Mesenteric fat pad (tissue), 1 donor: ENCODE data around the gene DDAH2. TPM values are rescaled to one million over a fixed set of nuclear protein-coding genes. Genes with fewer than 3 reads are reported as not detected.

ENCODE experiments used
- DNase-seq: peaks from one replicate; pipeline ENCODE4 v3.0.0-alpha.2; 2020; ENCODE audit warnings: low spot score
- long read RNA-seq: library from polyadenylated mRNA; unstranded; transcript quantifications from one replicate; pipeline ENCODE4 v2.0.0, GENCODE V29; 2020
- total RNA-seq: library from RNA; stranded (reverse); fragmentation: NEBNext Ultra II Directional; extraction: Animal tissue kit (Norgen Biotek cat#: 25700); gene quantifications from one replicate; pipeline ENCODE4 v1.2.1, GENCODE V29; 2021
- donor health status: DM: yes; HTN: yes; CAD: no.

Gene DDAH2, protein sequence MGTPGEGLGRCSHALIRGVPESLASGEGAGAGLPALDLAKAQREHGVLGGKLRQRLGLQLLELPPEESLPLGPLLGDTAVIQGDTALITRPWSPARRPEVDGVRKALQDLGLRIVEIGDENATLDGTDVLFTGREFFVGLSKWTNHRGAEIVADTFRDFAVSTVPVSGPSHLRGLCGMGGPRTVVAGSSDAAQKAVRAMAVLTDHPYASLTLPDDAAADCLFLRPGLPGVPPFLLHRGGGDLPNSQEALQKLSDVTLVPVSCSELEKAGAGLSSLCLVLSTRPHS
- total RNA-seq, result 123 TPM
- long read RNA-seq, transcript DDAH2-212 (6 exons, 1,688 nt), result minor isoform, 132 of 494 reads
- long read RNA-seq, transcript DDAH2-213 (7 exons, 1,688 nt), result major isoform, 299 of 494 reads
- long read RNA-seq, transcript DDAH2-211 (7 exons, 1,330 nt), result minor isoform, 20 of 494 reads
- long read RNA-seq, partial matches to known transcripts, result 3 of 494 reads
- long read RNA-seq, other reads (novel, unspliced or antisense), result 36 of 494 reads

DNA sequence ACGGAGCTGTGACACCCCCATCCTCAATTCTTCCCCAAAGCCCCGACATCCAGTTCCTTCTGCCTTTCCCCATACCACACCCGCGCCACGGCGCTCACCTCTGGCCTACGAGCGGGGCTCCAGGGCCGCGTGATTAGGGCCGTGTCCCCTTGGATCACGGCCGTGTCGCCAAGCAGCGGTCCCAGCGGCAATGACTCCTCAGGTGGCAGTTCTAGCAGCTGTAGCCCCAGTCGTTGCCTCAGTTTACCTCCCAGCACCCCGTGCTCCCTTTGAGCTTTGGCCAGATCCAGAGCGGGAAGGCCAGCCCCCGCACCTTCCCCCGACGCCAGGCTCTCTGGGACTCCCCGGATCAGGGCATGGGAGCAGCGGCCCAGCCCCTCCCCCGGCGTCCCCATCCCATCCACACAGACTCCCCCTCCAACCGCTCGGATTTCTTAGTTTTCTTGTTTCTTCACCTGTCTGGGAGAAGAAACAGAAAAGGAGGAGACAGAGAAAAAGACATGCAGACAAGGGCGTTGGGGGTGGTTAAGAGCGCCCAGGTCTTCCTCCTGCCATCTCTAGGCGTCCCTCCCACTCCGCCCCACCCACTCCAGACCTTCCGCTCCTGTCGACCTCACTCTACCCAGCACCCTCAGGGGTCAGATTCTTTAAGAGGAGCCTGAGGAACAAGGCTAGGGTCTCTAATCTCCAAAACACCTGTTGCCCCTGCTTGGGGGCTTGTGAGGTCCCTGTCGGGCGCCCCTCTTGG is at the start of gene DDAH2:
Gene DDAH2 (minus strand): TSS at position 533 of the 748 bp plus-strand sequence. CDS start 138 bp downstream, at position 395.
- DNase-seq, result no peak

GRCh38 chr6:31778193-31778592 is 49.1 kb upstream of the DDAH2 start:
- DNase-seq, result no peak

DNA sequence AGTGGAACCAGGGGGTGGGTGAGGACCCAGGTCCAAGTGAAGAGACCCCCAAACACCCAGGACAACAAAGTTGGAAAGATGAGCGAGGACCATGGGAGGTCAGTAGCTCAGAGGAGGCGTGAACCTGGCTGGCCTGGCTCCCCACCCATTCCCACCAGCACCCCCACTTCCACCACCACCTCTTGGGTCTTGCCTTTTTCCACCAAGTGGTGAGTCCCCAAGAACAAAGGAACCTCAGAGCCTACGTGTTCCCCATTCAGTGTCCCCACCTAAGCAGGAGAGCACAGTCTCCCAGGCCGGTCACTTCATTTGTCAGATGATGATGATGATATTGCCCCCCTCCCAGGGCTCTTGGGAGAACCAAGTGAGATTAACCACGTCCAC is 48.6 kb upstream of the DDAH2 start:
- no peak for DNase-seq

DNA sequence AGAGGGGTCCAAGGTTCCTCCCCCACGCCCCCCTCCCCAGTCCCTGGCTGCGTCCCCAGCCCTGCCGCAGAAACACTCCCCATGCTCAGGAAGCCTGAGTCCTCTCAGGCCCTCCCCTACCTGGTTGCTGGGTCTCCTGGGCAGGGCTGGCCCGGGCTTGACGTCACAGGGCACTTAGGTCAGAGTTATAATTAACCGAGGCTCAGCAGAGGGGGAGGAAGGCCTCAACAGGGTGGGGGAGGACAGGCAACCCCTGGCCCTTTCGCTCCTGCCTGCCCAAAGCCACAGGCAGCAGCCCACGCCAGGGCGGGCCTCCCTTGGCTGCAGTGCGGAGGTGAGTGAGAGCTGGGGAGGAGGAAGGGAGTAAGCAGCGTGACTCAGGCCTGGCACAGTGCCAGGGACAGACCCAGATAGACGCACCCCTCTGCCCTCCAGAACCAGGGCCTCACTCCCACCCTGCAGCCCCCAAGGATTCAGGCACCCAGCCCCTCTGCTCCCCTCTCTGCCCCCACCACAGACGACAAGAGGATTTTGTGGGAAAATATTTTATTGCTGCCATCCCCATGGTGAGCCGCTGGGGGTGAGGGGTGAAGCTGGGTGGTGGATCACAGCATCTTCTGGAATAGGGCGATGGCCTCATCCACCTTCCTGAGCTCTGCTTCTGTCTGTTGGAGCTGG is 48.0 kb upstream of the DDAH2 start, which contains the start of gene VWA7:
Gene VWA7 (minus strand): TSS at position 340 of the 678 bp plus-strand sequence. CDS start 549 bp downstream, outside the sequence.
- peak; percentile 93 for DNase-seq

- no peak for DNase-seq
These were observed 47.4 kb upstream of the DDAH2 start for GRCh38 chr6:31776485-31776988.

DNA sequence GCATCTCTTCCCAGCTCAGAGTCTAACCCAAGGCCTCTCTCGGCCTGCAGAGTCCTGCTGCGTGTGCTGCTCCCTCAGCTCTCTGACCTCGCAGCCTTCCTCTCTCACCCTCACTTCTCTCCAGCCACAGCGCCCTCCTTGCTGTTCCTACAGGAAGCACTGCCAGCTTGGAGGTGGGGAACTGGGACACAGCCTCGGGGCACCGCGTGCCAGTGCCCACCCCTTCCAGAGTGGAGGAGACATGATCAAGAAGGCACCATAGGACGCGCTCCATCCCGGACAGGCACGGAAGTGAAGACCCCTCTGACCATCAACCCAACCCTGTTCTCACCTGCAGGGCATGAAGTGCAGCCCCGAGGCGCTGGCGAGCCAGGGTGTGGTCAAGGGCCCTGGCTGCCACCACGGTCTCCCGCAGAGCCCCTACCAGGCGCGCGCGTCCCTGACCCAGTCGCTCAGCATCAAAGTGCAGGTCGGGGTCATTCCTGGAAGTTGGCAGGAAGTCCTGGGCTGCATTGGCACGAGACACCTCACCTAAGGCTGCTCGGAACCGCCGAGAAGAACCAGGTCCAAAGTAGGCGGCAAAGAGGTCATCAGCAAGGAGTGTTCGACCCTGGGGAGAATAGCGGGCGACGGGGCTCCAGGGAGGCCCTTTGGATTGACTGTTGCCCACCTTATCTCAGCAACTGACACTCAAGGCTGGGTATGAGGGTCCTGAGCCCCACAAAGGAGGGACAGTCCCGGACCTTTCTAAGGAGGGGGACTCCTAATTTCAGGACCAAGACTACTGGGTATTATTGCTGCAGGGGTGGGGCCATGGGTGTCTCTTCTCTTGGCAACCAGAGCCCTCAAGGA is 46.8 kb upstream of the DDAH2 start:
- DNase-seq, result no peak

DNA sequence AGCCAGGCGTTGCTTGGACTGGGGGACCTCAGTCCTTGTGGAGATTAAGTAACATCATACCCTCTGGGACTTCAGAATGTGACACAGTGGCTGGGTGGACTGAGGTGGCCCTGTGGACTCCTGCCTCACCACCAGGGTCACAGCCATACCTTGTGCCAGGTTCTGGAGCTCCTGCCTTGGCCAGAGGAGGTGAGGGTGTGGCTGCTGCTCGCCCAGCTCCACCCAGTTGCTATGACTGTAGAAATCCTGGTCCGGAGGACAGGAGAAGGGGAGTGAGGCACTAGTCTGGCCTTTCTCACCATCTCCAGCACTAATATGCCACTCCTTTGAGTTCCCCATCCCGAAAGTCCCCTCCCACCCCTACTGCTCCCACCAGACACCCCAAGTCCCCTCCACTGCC is 46.1 kb upstream of the DDAH2 start:
- no peak for DNase-seq

GRCh38 chr6:31771992-31772358 is 42.9 kb upstream of the DDAH2 start:
- DNase-seq, result no peak

GRCh38 chr6:31770860-31771259 is 41.8 kb upstream of the DDAH2 start:
- DNase-seq, result no peak

DNA sequence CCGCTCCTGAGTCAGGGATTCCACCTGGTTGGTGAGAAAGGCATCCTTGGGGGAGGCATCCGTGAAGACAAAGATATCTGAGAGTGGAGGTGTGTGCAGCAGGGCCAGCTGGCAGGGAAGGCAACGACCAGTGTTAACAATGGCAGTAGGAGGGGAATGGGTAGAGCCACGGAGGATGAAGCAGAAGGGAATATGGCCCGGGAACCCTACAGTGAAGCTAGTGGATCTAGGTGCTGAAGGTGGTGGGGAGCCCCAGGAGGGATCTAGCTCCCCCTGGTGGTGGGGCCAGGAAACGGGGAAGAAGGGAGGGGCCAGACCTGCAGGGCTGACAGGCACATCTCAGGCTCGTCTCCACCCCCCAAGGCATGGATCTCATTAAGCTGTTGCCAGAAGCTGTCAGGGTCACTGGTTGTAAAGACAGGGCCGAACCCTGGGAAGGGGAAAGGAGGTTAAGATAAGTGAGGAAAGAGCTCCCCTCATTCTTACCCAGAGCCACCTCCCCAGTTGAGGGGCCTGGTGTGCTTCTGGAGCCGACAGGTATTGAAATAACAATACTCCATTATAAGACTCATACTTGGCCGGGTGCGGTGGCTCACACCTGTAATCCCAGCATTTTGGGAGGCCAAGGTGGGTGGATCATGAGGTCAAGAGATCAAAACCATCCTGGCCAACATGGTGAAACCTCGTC is 40.7 kb upstream of the DDAH2 start:
- no peak for DNase-seq

DNA sequence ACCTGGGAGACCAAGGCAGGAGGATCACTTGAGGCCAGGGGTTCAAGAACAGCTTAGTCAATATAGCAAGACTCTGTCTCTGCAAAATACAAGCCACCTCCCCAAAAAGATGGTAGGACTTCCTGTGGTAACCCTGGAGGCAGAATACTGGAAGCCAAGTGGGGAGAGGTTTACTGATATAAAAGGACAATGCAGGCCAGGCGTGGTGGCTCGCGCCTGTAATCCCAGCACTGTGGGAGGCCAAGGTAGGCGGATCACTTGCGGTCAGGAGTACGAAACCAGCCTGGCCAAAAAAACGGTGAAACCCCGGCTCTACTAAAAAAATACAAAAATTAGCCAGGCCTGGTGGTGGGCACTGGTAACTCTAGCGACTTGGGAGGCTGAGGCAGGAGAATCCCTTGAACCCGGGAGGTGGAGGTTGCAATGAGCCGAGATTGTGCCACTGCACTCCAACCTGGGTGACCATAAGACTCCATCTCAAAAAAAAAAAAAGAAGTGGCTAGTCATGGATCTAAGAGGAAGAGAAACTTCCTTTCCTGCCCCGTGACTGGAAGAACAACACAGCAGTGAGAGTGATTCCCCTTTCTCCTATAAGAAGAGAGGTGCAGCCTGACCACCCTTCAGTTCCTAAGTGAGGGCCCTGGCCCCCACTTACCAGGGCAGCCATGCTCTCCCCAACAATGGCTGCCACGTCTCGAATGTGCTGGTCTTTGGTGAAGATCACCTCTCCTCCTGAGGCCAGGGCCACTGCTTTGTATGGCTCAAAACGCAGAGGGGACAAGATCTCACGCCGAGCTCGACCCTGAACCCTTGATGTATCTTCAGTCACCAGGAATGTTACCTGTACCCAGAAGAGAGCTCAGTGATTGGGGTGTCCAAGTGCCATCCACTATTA is 39.5 kb upstream of the DDAH2 start:
- DNase-seq, result no peak

DNA sequence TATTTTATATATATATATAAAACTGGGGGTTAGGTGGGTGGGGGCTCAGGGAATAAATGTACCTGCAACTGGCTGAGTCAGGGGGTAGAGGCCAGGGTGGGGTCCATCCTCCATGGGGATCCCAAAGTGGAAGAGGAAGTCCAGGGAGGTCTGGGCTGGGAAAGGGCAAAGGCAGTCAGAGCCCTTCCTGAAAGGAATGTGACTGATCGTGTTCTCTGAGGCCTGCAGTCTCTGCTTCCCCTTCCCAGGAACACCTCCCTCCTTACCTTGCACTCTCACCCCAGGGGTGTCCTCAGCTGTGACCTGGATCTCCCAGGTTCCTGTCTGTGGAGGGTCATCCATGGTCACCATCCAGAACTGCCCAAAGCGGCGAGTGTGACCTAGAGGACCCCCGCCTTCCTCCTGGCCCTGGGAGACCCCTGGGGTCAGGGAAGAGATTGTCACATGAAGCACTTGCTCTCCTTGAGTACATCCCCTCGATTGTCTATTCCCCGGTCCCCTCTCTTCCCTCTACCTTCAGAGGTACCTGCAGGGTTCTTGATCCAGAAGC is 38.1 kb upstream of the DDAH2 start:
- no peak for DNase-seq

GRCh38 chr6:31765910-31766794 is 37.1 kb upstream of the DDAH2 start:
- no peak for DNase-seq

DNA sequence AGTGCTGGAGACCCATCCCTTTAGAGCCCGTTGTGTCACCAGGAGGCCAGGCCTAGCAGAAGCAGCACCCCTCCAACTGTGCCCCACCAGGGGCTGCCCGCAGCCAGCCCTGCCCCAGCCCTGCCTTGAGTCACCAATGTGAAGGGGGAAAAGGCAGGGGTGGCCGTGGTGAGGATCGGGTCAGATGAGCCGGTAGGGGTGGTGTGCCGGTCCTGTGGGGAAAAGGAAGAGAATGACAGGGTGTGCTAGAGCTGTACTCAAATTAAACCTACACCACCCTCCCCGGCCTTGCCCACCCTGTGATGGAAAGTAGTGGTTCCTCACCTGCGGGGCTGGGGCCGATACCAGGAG is 36.4 kb upstream of the DDAH2 start:
- no peak for DNase-seq

- DNase-seq, result no peak
These were observed 35.1 kb upstream of the DDAH2 start for GRCh38 chr6:31764198-31764597.

DNA sequence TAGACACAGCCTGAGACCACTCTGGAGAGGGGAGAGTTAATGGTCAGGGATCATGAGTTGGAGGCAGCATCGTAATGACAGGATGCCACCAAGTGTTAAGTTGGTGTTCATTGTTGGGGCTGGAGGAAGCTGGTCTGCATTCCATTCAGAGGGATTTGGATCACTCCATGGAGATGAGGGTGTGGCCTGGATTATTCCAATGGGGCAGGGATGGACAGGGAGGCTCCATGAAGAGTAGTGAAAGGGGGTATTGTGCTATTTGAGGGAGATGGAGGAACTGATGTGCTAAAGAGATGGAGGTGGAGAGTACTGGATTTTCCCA is 34.5 kb upstream of the DDAH2 start:
- DNase-seq, result no peak

DNA sequence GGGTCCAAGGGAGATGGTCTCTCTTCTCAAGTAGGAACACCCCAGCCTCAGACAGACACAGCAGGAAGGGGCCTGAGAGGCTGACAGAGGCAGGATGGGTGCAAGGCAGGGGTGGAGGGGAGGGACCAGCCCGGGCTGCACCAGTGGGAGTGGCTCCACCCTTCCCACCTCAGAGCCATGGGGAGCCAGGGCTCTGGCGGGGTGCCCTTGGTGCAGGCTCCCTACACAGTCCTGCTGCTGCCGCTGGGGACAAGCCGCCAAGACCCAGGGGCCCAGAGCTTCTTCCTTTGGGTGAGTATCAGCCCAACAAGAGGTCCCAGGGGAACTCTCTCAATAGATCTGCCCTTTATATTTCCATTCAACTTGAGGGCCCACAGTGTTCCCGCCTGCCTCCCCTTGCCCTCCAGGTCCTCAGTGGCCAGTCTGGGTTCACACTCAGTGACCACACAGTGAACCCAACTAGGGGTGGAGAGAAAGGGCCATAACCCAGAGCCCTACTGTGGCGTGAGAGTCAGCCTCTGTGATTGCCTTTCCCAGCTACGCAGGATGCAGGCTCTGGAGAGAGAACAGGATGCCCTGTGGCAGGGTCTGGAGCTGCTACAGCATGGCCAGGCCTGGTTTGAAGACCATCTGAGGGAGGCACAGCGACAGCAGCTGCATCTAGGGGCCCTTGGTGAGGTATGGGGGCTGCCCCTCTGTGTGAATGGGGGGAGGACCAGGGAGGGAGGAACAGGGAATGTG is 33.9 kb upstream of the DDAH2 start:
- DNase-seq, result no peak
